Left lobe of liver (tissue), 2 donors: ENCODE measurements around the gene CCDC122. TPM values are rescaled to one million over a fixed set of nuclear protein-coding genes. Genes with fewer than 3 reads are reported as not detected.

Experiments
- ATAC-seq: fragments of 200-7000 bp; cut with Tn5 transposase; one replicate; pipeline ENCODE4 v1.9.1; 2020; ENCODE audit warnings: mild to moderate bottlenecking, moderate library complexity
- DNase-seq: peaks from one replicate; pipeline ENCODE4 v3.0.0-alpha.2; 2020; ENCODE audit warnings: low spot score
- total RNA-seq: library from RNA; stranded (reverse); gene quantifications from one replicate; pipeline ENCODE4 v1.2.1, GENCODE V29; 2021
- donor health status: DM: no; HTN: no; CAD: no; lungs with moderate emphysema.
- donor health status: DM: no; HTN: yes; CAD: no.

CCDC122 gene
- 1.9 TPM for total RNA-seq

- DNase-seq (peak; percentile 83), ATAC-seq (peak; percentile 89)
Measured at GRCh38 chr13:43878892-43879754, at the start of gene CCDC122. TSS of gene CCDC122 (minus strand) at chr13:43879740. CDS start at chr13:43869376, 10,364 bp downstream.

DNA sequence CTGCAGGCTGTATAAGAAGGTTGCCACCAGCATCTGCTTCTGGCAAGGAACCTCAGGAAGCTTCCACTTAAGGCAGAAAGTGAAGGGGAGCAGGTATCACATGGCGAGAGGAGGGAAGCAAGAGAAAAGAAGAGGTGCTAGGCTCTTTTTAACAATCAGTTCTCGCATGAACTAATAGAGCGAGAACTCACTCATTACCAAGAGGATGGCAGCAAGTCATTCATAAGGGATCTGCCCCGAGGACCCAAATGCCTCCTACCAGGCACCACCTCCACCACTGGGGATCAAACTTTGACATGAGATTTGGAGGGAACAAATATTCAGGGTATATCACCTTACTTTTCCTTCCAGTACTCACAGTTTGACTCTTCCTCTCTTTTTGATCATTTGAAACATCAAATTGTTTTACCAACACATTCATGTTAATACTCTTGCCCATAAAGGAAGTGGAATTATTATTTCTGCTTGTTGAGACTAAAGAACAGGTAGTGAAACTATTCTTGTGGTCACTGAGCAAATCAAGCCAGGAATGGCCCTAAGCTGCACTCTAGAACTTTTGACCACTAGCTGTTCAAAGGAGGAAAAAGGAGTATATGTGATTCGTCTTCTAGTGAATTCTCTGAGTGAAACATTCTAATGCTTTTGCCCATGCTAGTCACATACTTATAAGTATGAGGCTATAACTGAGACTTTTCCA is 45.2 kb upstream of the CCDC122 start:
- DNase-seq: no peak
- no peak for ATAC-seq

GRCh38 chr13:43920965-43921674 is 41.6 kb upstream of the CCDC122 start:
- DNase-seq (no peak), ATAC-seq (no peak)

DNA sequence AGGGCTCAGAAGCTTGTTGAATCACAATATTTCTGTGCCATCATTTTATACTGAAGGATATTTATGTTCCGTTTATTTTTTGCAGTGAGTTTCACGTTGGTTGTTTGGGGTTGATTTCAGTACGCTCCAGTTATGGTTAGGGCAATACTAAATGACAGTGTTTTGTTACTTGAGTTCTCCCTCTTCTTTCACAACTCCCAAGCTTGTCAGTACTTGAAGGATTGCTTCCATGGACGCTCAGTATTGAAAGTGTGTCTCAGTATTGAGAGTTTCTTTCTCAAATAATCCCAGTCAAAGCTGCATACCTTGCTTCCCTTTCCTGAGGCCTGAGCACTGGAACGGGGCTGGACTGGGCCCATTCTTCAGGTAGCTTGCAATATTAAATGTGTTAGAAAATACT is 39.1 kb upstream of the CCDC122 start:
- no peak for ATAC-seq
- DNase-seq: no peak

DNA sequence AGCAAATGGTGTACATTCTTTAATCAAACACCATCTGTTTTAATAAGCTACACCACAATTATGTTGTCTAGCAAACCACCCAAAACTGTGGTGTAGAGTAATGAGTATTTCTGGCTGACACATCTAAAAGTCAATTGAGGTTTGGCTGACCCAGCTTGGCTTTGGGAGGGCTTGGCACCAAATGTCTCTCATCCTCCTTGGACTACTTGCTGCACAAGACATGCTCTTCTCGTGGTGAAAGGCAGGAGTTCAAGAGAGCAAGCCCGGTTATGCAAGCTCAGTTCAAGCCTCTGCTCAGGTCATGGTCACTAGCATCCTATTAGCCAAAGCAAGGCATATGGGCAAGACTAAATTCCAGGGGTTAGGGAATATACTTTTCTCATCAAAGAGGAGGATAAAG is 37.3 kb upstream of the CCDC122 start:
- DNase-seq (no peak), ATAC-seq (no peak)

DNA sequence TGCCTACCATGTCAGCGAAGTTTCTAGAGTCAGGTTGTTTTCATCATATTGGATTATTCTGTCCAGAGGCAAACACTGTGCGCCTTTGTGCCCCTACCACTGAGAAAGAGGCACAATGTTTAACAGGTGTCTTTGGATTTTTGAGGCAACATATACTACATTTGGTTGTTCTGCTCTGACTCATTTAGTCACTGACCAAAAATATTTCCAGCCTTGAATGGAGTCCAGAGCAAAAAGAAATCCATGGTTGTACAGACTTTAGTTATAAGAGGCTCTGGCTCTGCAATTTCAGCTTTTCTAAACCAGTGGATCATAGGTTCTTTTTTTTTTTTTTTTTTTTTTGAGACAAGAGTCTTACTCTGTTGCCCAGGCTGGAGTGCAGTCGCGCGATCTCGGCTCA is 35.9 kb upstream of the CCDC122 start:
- DNase-seq: no peak
- ATAC-seq: no peak

DNA sequence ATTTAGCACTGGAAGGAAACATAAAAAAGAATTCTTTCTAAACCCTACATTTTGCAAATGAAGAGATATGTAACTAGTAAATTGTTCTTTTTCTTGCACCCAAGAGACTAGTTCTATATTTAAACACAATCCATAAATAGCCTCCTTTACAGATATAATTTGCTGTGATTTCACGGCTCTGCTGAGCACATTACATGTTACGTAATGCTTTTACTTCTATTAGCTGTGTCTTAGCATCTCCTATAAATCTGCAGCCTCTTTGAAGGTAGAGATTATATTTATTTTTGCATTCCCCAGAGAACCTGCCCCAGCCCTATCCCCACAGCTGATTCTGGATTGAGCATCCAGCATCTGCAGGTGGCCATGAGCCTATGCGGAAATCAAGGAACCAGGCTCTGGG is 32.3 kb upstream of the CCDC122 start:
- ATAC-seq: no peak

DNA sequence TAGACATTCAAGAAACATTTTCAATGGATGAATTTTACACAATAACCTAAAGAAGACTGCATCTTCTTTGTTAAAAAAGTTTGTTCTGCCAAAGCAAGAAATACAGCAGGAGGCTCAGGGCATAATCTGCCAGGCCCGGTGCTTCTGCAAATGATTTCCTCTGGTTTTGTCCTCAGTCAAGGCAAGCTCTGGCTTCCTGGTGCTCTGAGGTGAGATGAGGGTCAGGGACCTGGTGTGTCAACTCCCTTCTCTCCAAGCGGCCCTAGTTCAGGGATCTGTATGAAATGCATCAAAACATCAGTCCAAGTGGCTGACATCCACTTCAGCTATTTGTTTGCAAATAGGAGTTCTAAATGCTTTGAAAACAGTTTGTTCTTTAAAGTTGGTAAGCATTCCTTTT is 31.7 kb upstream of the CCDC122 start:
- no peak for DNase-seq
- no peak for ATAC-seq

More for the DNA sequence above, 32.3 kb upstream of the CCDC122 start:
- no peak for DNase-seq

- DNase-seq (no peak), ATAC-seq (no peak)
Measured at GRCh38 chr13:43910856-43911255, 31.3 kb upstream of the CCDC122 start.

DNA sequence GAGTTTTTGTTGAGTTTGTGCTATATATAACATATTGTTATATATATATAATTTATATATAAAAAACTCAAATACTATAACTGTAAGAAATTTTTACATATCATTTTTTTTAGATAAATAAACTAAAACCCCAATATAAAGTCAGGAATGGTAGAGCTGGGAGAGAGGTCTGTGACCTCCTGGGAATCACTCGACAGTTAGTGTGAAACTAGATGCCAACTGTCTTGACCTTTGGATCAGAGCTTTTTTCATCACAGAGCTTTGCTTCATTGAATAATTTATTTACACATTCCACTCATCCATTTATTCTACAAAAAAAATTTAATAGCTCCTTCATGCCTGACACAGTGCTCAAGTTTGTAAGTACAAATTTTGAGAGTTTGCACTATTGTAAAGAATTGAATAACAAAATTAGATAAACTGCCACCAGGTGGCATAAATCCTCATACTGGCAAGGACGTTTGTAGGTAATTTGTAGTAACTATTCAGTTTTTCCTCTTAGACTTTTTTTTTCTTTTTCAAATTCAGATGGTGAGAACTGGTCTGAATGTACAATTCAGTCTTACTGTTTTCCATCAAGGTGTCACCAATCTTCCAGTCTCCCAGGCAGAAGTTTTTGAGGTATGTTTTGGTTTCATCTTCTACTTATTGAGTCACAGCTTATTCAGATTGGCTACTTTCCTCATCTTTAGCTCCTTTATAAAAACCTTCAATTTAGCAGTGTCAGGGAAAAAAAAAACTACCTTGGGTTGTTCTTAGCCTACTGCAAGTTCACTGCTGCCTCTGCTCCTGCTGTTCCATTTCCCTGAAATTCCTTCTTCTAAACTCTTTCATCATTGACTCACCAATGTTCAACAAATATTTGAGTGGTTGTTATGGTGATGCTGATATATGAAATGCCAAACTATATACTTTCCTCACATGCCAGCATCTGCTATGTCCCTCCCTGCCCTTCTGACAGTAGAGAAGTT is 28.9 kb upstream of the CCDC122 start:
- DNase-seq: no peak
- peak; percentile 72 for ATAC-seq

DNA sequence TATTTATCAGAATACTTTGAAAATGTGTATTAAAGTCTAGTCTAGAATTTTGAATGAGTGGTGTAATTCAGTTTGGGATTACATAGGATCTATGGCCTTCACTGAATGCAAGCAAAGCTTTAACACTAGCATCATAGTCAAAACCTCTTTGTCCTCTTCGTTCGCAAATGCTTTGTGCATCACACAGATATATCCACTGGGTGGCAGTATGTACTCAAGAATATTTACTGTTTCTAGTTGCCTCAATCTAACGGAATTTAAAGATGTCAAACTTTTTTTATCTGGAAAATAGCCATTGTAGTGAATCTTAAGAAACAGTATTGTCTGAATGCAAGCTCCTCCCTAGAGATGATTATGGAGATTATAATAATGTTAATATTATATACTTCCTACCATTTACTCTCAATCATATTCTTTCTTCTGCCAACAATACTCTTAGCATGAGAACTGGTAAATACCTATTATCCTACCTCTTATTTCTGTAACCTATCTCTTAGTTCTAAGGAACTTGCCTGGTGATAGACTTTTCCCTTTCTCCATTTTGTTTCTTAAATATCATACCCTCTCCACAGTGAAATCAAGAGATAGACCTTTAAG is 26.0 kb upstream of the CCDC122 start:
- ATAC-seq (peak; percentile 92), DNase-seq (no peak)

DNA sequence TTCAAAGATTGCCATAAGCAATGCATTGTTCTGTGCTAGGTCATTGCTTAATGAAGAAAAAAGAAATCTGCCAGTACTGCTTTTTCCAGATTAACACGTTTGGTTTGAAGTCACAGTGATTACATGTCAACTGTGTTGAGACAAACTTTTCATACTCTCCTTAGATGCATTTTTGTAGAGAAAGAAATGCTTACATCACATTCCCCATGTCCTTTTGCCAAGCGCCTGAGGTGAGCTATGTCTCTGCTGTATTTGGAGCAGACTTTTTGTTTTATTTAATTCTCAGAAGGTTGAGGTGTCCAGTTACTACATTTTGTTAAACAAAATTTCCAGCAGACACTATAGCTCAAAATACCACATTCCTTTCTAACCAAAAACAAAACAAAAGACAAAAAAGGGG is 16.4 kb upstream of the CCDC122 start:
- DNase-seq (no peak), ATAC-seq (no peak)

- no peak for DNase-seq
- no peak for ATAC-seq
Measured at GRCh38 chr13:43894438-43894837, 14.9 kb upstream of the CCDC122 start.

- DNase-seq (no peak), ATAC-seq (no peak)
Measured at GRCh38 chr13:43884222-43884621, 4.7 kb upstream of the CCDC122 start.

DNA sequence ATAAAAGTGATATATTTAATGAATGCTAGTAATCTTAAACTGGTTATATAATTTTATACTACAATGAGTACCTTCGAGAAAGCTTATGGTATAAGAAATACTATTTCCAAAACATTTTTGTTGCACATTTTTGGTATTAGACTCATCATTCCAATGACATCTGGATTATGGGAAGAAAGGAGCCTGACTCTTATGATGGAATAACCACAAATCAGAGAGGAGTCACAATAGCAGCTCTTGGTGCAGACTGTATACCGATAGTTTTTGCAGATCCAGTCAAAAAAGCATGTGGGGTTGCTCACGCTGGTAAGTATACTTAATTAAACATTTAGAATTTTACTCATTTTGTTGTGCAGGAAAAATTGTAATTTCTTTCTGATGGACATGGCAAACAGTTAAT is 4.1 kb upstream of the CCDC122 start:
- no peak for DNase-seq
- ATAC-seq: no peak

GRCh38 chr13:43881580-43881979 is 2.0 kb upstream of the CCDC122 start:
- DNase-seq: no peak
- no peak for ATAC-seq

- no peak for ATAC-seq
- no peak for DNase-seq
Measured at GRCh38 chr13:43880926-43881325, 1.4 kb upstream of the CCDC122 start.

DNA sequence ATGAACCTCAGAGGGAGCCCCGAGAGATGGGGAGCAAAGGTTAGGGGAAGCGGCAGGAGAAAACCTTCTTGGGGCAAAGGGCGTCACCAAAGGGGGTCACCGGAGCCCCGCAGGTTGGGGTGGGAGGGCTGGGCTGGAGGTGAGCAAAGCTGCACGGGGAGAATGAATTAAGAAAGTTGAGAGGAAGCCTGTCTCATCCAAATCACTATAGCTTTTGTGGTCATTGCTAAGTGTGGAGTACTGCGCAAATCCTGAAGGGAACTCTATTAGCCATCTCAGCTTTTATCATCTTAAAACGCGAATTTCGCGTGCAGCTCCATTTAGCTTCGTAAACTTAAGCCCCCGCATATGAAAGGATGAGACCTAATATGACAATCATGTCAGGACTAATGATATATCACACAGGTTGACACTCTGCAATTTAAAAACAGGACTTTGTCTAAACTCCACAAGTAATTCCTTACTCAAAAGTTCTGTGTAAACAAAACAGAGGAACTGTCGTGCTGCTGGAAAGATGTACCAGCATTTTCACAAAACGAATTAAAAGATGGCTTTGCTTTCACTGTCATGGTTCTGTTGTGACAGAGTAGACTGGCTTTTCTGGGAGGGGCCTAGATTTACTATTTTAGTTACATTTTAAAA is 795 bp upstream of the CCDC122 start:
- ATAC-seq: no peak

GRCh38 chr13:43879755-43880181 is 228 bp upstream of the CCDC122 start, which contains the start of gene LACC1:
TSS of gene LACC1 (plus strand) at chr13:43879904. CDS start at chr13:43880986, 1,082 bp downstream.
- DNase-seq: peak; percentile 65

More for the DNA sequence above, 795 bp upstream of the CCDC122 start:
- DNase-seq: no peak

More at GRCh38 chr13:43879755-43880181, 228 bp upstream of the CCDC122 start, which contains the start of gene LACC1:
- peak; percentile 70 for ATAC-seq
